SK-N-SH treated with all-trans-retinoic acid at 6 μM for 48 hours (cell line): Measurements from ENCODE around the gene AGPAT4.

Experiments used
- ATAC-seq: fragments of 200-7000 bp; cut with Tn5 transposase; 3 replicates; pipeline ENCODE4 v1.9.1; 2020; ENCODE audit warnings: mild to moderate bottlenecking, moderate library complexity
- ARNTL ChIP-seq: fragments of 450-650 bp; formaldehyde crosslinking; IDR thresholded peaks from 2 replicates; pipeline ENCODE4 v1.5.0; 2020; ENCODE audit warnings: low read depth, mild to moderate bottlenecking, moderate library complexity, borderline replicate concordance
- BACH2 ChIP-seq: fragments of 250-450 bp; sonication (Bioruptor Pico); IDR thresholded peaks from 2 replicates; pipeline ENCODE4 v1.9.0; 2021; ENCODE audit warnings: mild to moderate bottlenecking, borderline replicate concordance
- CSDC2 ChIP-seq: fragments of 250-450 bp; sonication (Bioruptor Pico); IDR thresholded peaks from 2 replicates; pipeline ENCODE4 v1.5.0; 2020; ENCODE audit warnings: mild to moderate bottlenecking, moderate library complexity
- CSRNP3 ChIP-seq: fragments of 250-450 bp; sonication (Bioruptor Pico); IDR thresholded peaks from 2 replicates; pipeline ENCODE4 v1.5.1; 2021; ENCODE audit warnings: mild to moderate bottlenecking, moderate library complexity
- ESRRG ChIP-seq: fragments of 250-450 bp; sonication (Bioruptor Pico); IDR thresholded peaks from 2 replicates; pipeline ENCODE4 v1.6.1; 2021; ENCODE audit warnings: mild to moderate bottlenecking
- GLIS3 ChIP-seq: fragments of 250-450 bp; sonication (Bioruptor Pico); IDR thresholded peaks from 2 replicates; pipeline ENCODE4 v1.5.0; 2020; ENCODE audit warnings: mild to moderate bottlenecking, moderate library complexity
- ISL1 ChIP-seq: fragments of 250-450 bp; sonication (Bioruptor Pico); IDR thresholded peaks from 2 replicates; pipeline ENCODE4 v2.1.2; 2022; ENCODE audit warnings: mild to moderate bottlenecking, moderate library complexity
- OSR1 ChIP-seq: fragments of 250-450 bp; sonication (Bioruptor Pico); IDR thresholded peaks from 2 replicates; pipeline ENCODE4 v1.8.0; 2022; ENCODE audit warnings: moderate library complexity, mild to moderate bottlenecking, inconsistent platforms
- PATZ1 ChIP-seq: fragments of 250-450 bp; sonication (Bioruptor Pico); IDR thresholded peaks from 2 replicates; pipeline ENCODE4 v1.8.0; 2020; ENCODE audit warnings: mild to moderate bottlenecking, moderate library complexity, borderline replicate concordance
- POU6F1 ChIP-seq: fragments of 250-450 bp; sonication (Bioruptor Pico); IDR thresholded peaks from 2 replicates; pipeline ENCODE4 v1.8.0; 2021; ENCODE audit warnings: low read depth, mild to moderate bottlenecking, moderate library complexity, borderline replicate concordance
- PPARA ChIP-seq: fragments of 250-450 bp; sonication (Bioruptor Pico); IDR thresholded peaks from 2 replicates; pipeline ENCODE4 v1.5.0; 2020; ENCODE audit warnings: mild to moderate bottlenecking, borderline replicate concordance
- RARB ChIP-seq: fragments of 250-450 bp; sonication (Bioruptor Pico); IDR thresholded peaks from 2 replicates; pipeline ENCODE4 v1.8.0; 2021; ENCODE audit warnings: mild to moderate bottlenecking, moderate library complexity
- SNAI2 ChIP-seq: fragments of 250-450 bp; sonication (Bioruptor Pico); IDR thresholded peaks from 2 replicates; pipeline ENCODE4 v1.5.0; 2020; ENCODE audit warnings: mild to moderate bottlenecking, moderate library complexity
- TCF4 ChIP-seq: fragments of 250-450 bp; sonication (Bioruptor Pico); IDR thresholded peaks from 2 replicates; pipeline ENCODE4 v1.8.0; 2021; ENCODE audit warnings: mild to moderate bottlenecking, moderate library complexity, borderline replicate concordance
- TOX ChIP-seq: fragments of 250-450 bp; sonication (Bioruptor Pico); IDR thresholded peaks from 2 replicates; pipeline ENCODE4 v1.8.0; 2021; ENCODE audit warnings: mild to moderate bottlenecking, moderate library complexity, borderline replicate concordance
- TSHZ2 ChIP-seq: fragments of 250-450 bp; sonication (Bioruptor Pico); IDR thresholded peaks from 2 replicates; pipeline ENCODE4 v1.5.0; 2020; ENCODE audit warnings: mild to moderate bottlenecking, moderate library complexity
- ZC3H10 ChIP-seq: fragments of 250-450 bp; sonication (Bioruptor Pico); IDR thresholded peaks from 2 replicates; pipeline ENCODE4 v1.5.1; 2021; ENCODE audit warnings: mild to moderate bottlenecking, moderate library complexity
- ZFP3 ChIP-seq: fragments of 250-450 bp; sonication (Bioruptor Pico); IDR thresholded peaks from 2 replicates; pipeline ENCODE4 v1.5.0; 2020; ENCODE audit warnings: mild to moderate bottlenecking, moderate library complexity
- ZFP30 ChIP-seq: fragments of 450-650 bp; formaldehyde crosslinking; IDR thresholded peaks from 2 replicates; pipeline ENCODE4 v1.5.0; 2022; ENCODE audit warnings: mild to moderate bottlenecking, moderate library complexity
- ZNF565 ChIP-seq: fragments of 450-650 bp; formaldehyde crosslinking; conservative IDR thresholded peaks from 2 replicates; pipeline ENCODE4 v1.5.0; 2020; ENCODE audit warnings: low read depth, mild to moderate bottlenecking, moderate library complexity
- ZNF70 ChIP-seq: fragments of 450-650 bp; formaldehyde crosslinking; IDR thresholded peaks from 2 replicates; pipeline ENCODE4 v1.5.0; 2020; ENCODE audit warnings: mild to moderate bottlenecking, moderate library complexity
- ZNF8 ChIP-seq: fragments of 450-650 bp; formaldehyde crosslinking; IDR thresholded peaks from 2 replicates; pipeline ENCODE4 v1.5.0; 2020; ENCODE audit warnings: mild to moderate bottlenecking, moderate library complexity

AGPAT4 gene

GRCh38 chr6:161318456-161318855 is 44.6 kb upstream of the AGPAT4 start:
- ATAC-seq, result no peak
- TF ChIP-seq PATZ1 (CRISPR knock-in tag) (no peak), SNAI2 (CRISPR knock-in tag) (no peak), RARB (CRISPR knock-in tag) (no peak), CSRNP3 (CRISPR knock-in tag) (no peak), PPARA (CRISPR knock-in tag) (no peak), TSHZ2 (CRISPR knock-in tag) (no peak), OSR1 (CRISPR knock-in tag) (no peak), ZFP30 (CRISPR knock-in tag) (no peak), POU6F1 (no peak), ZNF70 (CRISPR knock-in tag) (no peak), ZFP3 (CRISPR knock-in tag) (no peak), TCF4 (CRISPR knock-in tag) (no peak), GLIS3 (CRISPR knock-in tag) (no peak), TOX (CRISPR knock-in tag) (no peak), ZNF8 (CRISPR knock-in tag) (no peak), ISL1 (no peak), ZNF565 (CRISPR knock-in tag) (no peak), ZC3H10 (CRISPR knock-in tag) (no peak)

- no peak for TF ChIP-seq CSDC2 (CRISPR knock-in tag)
- no peak for TF ChIP-seq ZNF8 (CRISPR knock-in tag)
- no peak for TF ChIP-seq ZC3H10 (CRISPR knock-in tag)
- no peak for TF ChIP-seq TOX (CRISPR knock-in tag)
- TF ChIP-seq ZNF565 (CRISPR knock-in tag), result no peak
- no peak for TF ChIP-seq PPARA (CRISPR knock-in tag)
- no peak for TF ChIP-seq BACH2
- no peak for TF ChIP-seq POU6F1
- TF ChIP-seq PATZ1 (CRISPR knock-in tag), result no peak
- no peak for TF ChIP-seq CSRNP3 (CRISPR knock-in tag)
- TF ChIP-seq RARB (CRISPR knock-in tag), result no peak
- no peak for TF ChIP-seq ARNTL (CRISPR knock-in tag)
- TF ChIP-seq ESRRG (CRISPR knock-in tag), result no peak
- TF ChIP-seq TSHZ2 (CRISPR knock-in tag), result no peak
- TF ChIP-seq ZNF70 (CRISPR knock-in tag), result no peak
- TF ChIP-seq TCF4 (CRISPR knock-in tag), result no peak
- TF ChIP-seq ISL1, result no peak
- TF ChIP-seq, all 23 proteins: peak for 0
- no peak for ATAC-seq
Observed at GRCh38 chr6:161316531-161316930, 42.7 kb upstream of the AGPAT4 start.
